GM12878 (cell line): ENCODE results near the gene ADGRE3. TPM values are rescaled to one million over a fixed set of nuclear protein-coding genes. Genes with fewer than 3 reads are reported as not detected.

ENCODE experiments used
- BMI1 ChIP-seq: fragments of 450-650 bp; IDR thresholded peaks from 2 replicates; pipeline ENCODE4 v1.6.1; 2016; ENCODE audit warnings: mild to moderate bottlenecking, moderate library complexity, borderline replicate concordance
- CBFB ChIP-seq: IDR thresholded peaks from 2 replicates; pipeline ENCODE4 v1.6.1; 2016; ENCODE audit warnings: antibody characterized with exemption, low read depth
- DPF2 ChIP-seq: fragments of 450-650 bp; IDR thresholded peaks from 2 replicates; pipeline ENCODE4 v1.6.1; 2017; ENCODE audit warnings: mild to moderate bottlenecking
- E2F4 ChIP-seq: IDR thresholded peaks from 2 replicates; pipeline ENCODE4 v1.6.1; 2012; ENCODE audit warnings: low read depth, low read length, improper control_type of control experiment
- HCFC1 ChIP-seq: fragments of 150-350 bp; IDR thresholded peaks from 2 replicates; pipeline ENCODE4 v1.6.1; 2014; ENCODE audit warnings: low read length
- IKZF2 ChIP-seq, 2 experiments: fragments of 450-650 bp; IDR thresholded peaks; 2 replicates each; pipeline ENCODE4 v1.6.1; 2017; ENCODE audit warnings: mild to moderate bottlenecking in 2 of 2, moderate library complexity in 2 of 2
- JUNB ChIP-seq: IDR thresholded peaks from 2 replicates; pipeline ENCODE4 v1.6.1; 2016; ENCODE audit warnings: antibody characterized with exemption, mild to moderate bottlenecking
- JUND ChIP-seq: IDR thresholded peaks from 2 replicates; pipeline ENCODE4 v1.6.1; 2012; ENCODE audit warnings: low read depth, mild to moderate bottlenecking, low read length, improper control_type of control experiment, moderate library complexity
- KDM1A ChIP-seq: fragments of 200-600 bp; sonication (generic); IDR thresholded peaks from 2 replicates; pipeline ENCODE4 v1.6.1; 2016; ENCODE audit warnings: borderline replicate concordance
- NFYA ChIP-seq: IDR thresholded peaks from 2 replicates; pipeline ENCODE4 v1.6.1; 2011; ENCODE audit warnings: low read depth, mild to moderate bottlenecking, low read length, improper control_type of control experiment, borderline replicate concordance
- NR2C2 ChIP-seq: IDR thresholded peaks from 2 replicates; pipeline ENCODE4 v1.6.1; 2011; ENCODE audit warnings: borderline replicate concordance, low read depth; ENCODE audit not compliant: control insufficient read depth, insufficient read length
- NRF1 ChIP-seq: conservative IDR thresholded peaks from 2 replicates; pipeline ENCODE4 v1.6.1; 2011; ENCODE audit warnings: mild to moderate bottlenecking, low read depth, low read length, improper control_type of control experiment
- PAX5 ChIP-seq: IDR thresholded peaks from 2 replicates; pipeline ENCODE4 v1.6.1; 2011; ENCODE audit warnings: low read depth, low read length, borderline replicate concordance
- PAX8 ChIP-seq: fragments of 450-650 bp; IDR thresholded peaks from 2 replicates; pipeline ENCODE4 v1.6.1; 2017; ENCODE audit warnings: mild to moderate bottlenecking, moderate library complexity
- POLR2AphosphoS2 ChIP-seq: IDR thresholded peaks from 2 replicates; pipeline ENCODE4 v1.6.1; 2011; ENCODE audit warnings: low read depth, mild to moderate bottlenecking, low read length, improper control_type of control experiment, moderate library complexity
- RB1 ChIP-seq: fragments of 450-650 bp; formaldehyde crosslinking; IDR thresholded peaks from 2 replicates; pipeline ENCODE4 v1.6.1; 2017; ENCODE audit warnings: mild to moderate bottlenecking, borderline replicate concordance
- RBBP5 ChIP-seq: fragments of 200-600 bp; sonication (generic); conservative IDR thresholded peaks from 2 replicates; pipeline ENCODE4 v1.6.1; 2016
- RCOR1 ChIP-seq: conservative IDR thresholded peaks from 2 replicates; pipeline ENCODE4 v1.6.1; 2012; ENCODE audit warnings: low read depth, low read length, improper control_type of control experiment
- RUNX3 ChIP-seq: IDR thresholded peaks from 2 replicates; pipeline ENCODE4 v1.6.1; 2012; ENCODE audit warnings: low read length, inconsistent platforms
- SIN3A ChIP-seq: IDR thresholded peaks from 2 replicates; pipeline ENCODE4 v1.6.1; 2012; ENCODE audit warnings: low read depth, low read length, improper control_type of control experiment
- SMARCA5 ChIP-seq: fragments of 450-650 bp; IDR thresholded peaks from 2 replicates; pipeline ENCODE4 v1.6.1; 2017; ENCODE audit warnings: mild to moderate bottlenecking
- SRF ChIP-seq, 2 experiments: IDR thresholded peaks; 2 replicates each; pipeline ENCODE4 v1.6.1; 2011; ENCODE audit warnings: low read depth in 2 of 2, low read length in 2 of 2, mild to moderate bottlenecking in 1 of 2, moderate library complexity in 1 of 2
- TARDBP ChIP-seq: IDR thresholded peaks from 2 replicates; pipeline ENCODE4 v1.6.1; 2016; ENCODE audit warnings: borderline replicate concordance
- TBL1XR1 ChIP-seq: IDR thresholded peaks from 2 replicates; pipeline ENCODE4 v1.6.1; 2012; ENCODE audit warnings: low read depth, low read length, improper control_type of control experiment
- ZBTB11 ChIP-seq: fragments of 450-650 bp; formaldehyde crosslinking; IDR thresholded peaks from 2 replicates; pipeline ENCODE4 v1.5.0; 2022; ENCODE audit warnings: mild to moderate bottlenecking, missing genetic modification characterization
- ZBTB33 ChIP-seq: fragments of 450-650 bp; IDR thresholded peaks from 2 replicates; pipeline ENCODE4 v1.6.1; 2017; ENCODE audit warnings: mild to moderate bottlenecking
- polyA plus RNA-seq, 11 experiments: library from polyadenylated mRNA; depleted of rRNA in 4 of 11; unstranded in 6 of 11; stranded (reverse) in 5 of 11; fragments of >200 nt; fragmentation: Nextera tagmentation in 4 of 11; fragmentation: Illumina TruSeq in 1 of 11; extraction: Ambion mirVana in 4 of 11; extraction: Trizol in 1 of 11; gene quantifications; 1 replicate in 1 of 11; 2 replicates in 10 of 11; pipeline versions ENCODE4 v1.2.1 to v1.2.3, GENCODE V29; 2011 to 2016; ENCODE audit warnings: inconsistent platforms in 2 of 11, missing spikeins in 2 of 11, low read depth in 1 of 11
- total RNA-seq, 4 experiments: library from RNA; depleted of rRNA in 3 of 4; stranded (reverse); fragments of >200 nt in 3 of 4; fragmentation: Illumina TruSeq in 1 of 4; extraction: Trizol in 1 of 4; gene quantifications; 2 replicates each; pipeline versions ENCODE4 v1.2.1 to v1.2.3, GENCODE V29; 2013 to 2021

Gene ADGRE3
- total and polyA plus RNA-seq, 10 of the 15 experiments (the other 5 are each of a cell fraction or from before 2014, with no cell fraction given), result 0.04 to 0.10 (median 0.05) TPM; not detected in 6

GRCh38 chr19:14577885-14578427 is 96.7 kb downstream of the ADGRE3 start (continued):
- no peak for TF ChIP-seq ZBTB11 (CRISPR knock-in tag)
- TF ChIP-seq ZBTB33, result no peak
- peak; percentile 81; the same call in 1 of the 2 replicates for TF ChIP-seq SMARCA5
- no peak for TF ChIP-seq NRF1
- 0 out of 2 replicates have a peak, but pooled peaks have one; percentile 15 for TF ChIP-seq DPF2
- TF ChIP-seq RCOR1, result no peak
- no peak for TF ChIP-seq NR2C2
- no peak for TF ChIP-seq POLR2AphosphoS2
- no peak for TF ChIP-seq SRF (IDR thresholded peaks at IDR 0.05; ENCODE audit: low read depth in 2 of 2, low read length in 2 of 2)
- no peak for TF ChIP-seq NFYA
- TF ChIP-seq JUND, result no peak
- TF ChIP-seq RB1, result 0 out of 2 replicates have a peak, but pooled peaks have one; percentile 37
- no peak for TF ChIP-seq PAX8
- TF ChIP-seq E2F4, result no peak
- no peak for TF ChIP-seq CBFB
- TF ChIP-seq SIN3A, result no peak
- TF ChIP-seq TARDBP, result peak; percentile 58; the same call in 1 of the 2 replicates
- TF ChIP-seq TBL1XR1, result no peak
- peak; percentile 66 to 67; a peak in 3 of 4 replicates for TF ChIP-seq IKZF2 (IDR thresholded peaks at IDR 0.05)
- TF ChIP-seq JUNB, result no peak
- no peak for TF ChIP-seq KDM1A
- TF ChIP-seq RBBP5, result no peak
- no peak for TF ChIP-seq HCFC1
- TF ChIP-seq RUNX3, result peak; percentile 54
- no peak for TF ChIP-seq PAX5
- no peak for TF ChIP-seq BMI1
